Right lobe of liver (tissue), 4 donors: ENCODE measurements around the gene NKX6-2.
"Not testable (repeated sequence)": the region's sequence is repeated elsewhere in the genome, so short reads cannot be mapped to it uniquely, and the experiment has no call there.

Source experiments
- CTCF ChIP-seq, 4 donors: fragments of 200-600 bp in 3 of 4; fragments of 450-650 bp in 1 of 4; IDR thresholded peaks; one replicate each; pipeline versions ENCODE4 v1.5.1 to v1.8.0; 2016 to 2022; ENCODE audit warnings: antibody characterized with exemption in 4 of 4, mild to moderate bottlenecking in 2 of 4
- POLR2A ChIP-seq: fragments of 450-650 bp; IDR thresholded peaks from one replicate; pipeline ENCODE4 v1.6.1; 2017; ENCODE audit warnings: antibody characterized with exemption, mild to moderate bottlenecking
- donor health status: DM: no; HTN: no; CAD: no.
- donor health status: DM: no; HTN: no; CAD: no.
- donor health status: DM: no; HTN: yes; CAD: no.

DNA sequence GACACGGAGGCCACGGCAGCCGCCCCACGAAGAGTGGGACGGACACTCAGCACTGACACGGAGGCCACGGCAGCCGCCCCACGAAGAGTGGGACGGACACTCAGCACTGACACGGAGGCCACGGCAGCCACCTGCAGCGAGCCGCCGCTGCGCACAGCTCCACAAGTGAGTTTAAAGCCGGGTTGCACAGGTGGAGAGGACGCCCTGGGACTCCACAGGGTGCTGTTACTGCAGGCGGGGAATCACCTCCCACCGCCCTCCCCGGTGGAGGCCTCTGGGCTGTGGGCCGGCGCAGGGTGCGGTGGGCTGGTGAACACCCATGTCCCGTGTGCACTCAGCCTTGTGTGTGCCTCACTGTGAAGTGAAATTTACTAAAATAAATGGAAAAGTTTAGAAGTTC is 13.1 kb downstream of the NKX6-2 start:
- not testable (repeated sequence) for TF ChIP-seq POLR2A; CTCF (IDR thresholded peaks at IDR 0.05)
